Measurements from ENCODE around the gene PRPSAP2.
"Not testable (repeated sequence)": the region's sequence is repeated elsewhere in the genome, so short reads cannot be mapped to it uniquely, and the experiment has no call there.

The PRPSAP2 gene

GRCh38 chr17:18953231-18953728 lies 95.3 kb downstream of the PRPSAP2 start:
- Histone ChIP-seq H3K27ac (ENCODE audit: poor library complexity, severe bottlenecking) (no peak overlapping the region), H3K27me3 (ENCODE audit: insufficient read depth, poor library complexity, severe bottlenecking) (no peaks in the 10 kb centered on the region), H3K4me1 (ENCODE audit: insufficient read depth, poor library complexity, severe bottlenecking) (no peaks in the 10 kb centered on the region), H3K4me3 (ENCODE audit: severe bottlenecking) (no peak overlapping the region), H3K9me3 (ENCODE audit: severe bottlenecking) (no peaks in the 10 kb centered on the region), H3K36me3 (ENCODE audit: low read depth) (no peaks in the 10 kb centered on the region)
- no peak for TF ChIP-seq CTCF (IDR thresholded peaks at IDR 0.05; ENCODE audit: poor library complexity, severe bottlenecking)
- DNase-seq (ENCODE audit: low spot score) (no peak), ATAC-seq (ENCODE audit: low read depth) (no peak)

- TF ChIP-seq CTCF (IDR thresholded peaks at IDR 0.05; ENCODE audit: poor library complexity, severe bottlenecking) = no peak
- ATAC-seq (ENCODE audit: low read depth) (no peak; the same call in 2 of the 3 replicates), DNase-seq (ENCODE audit: low spot score) (no peak)
- Histone ChIP-seq H3K4me1 (ENCODE audit: insufficient read depth, poor library complexity, severe bottlenecking) (no peaks in the 10 kb centered on the region), H3K9me3 (ENCODE audit: severe bottlenecking) (no peaks in the 10 kb centered on the region), H3K36me3 (ENCODE audit: low read depth) (no peaks in the 10 kb centered on the region), H3K27me3 (ENCODE audit: insufficient read depth, poor library complexity, severe bottlenecking) (no peaks in the 10 kb centered on the region), H3K4me3 (ENCODE audit: severe bottlenecking) (no peak overlapping the region), H3K27ac (ENCODE audit: poor library complexity, severe bottlenecking) (no peak overlapping the region)
Observed at GRCh38 chr17:18954321-18954720, 96.4 kb downstream of the PRPSAP2 start.

GRCh38 chr17:18955009-18955408 lies 97.1 kb downstream of the PRPSAP2 start:
- Histone ChIP-seq H3K4me1 (ENCODE audit: insufficient read depth, poor library complexity, severe bottlenecking) (no peaks in the 10 kb centered on the region), H3K4me3 (ENCODE audit: severe bottlenecking) (no peak overlapping the region), H3K27ac (ENCODE audit: poor library complexity, severe bottlenecking) (no peak overlapping the region), H3K9me3 (ENCODE audit: severe bottlenecking) (no peaks in the 10 kb centered on the region), H3K36me3 (ENCODE audit: low read depth) (no peaks in the 10 kb centered on the region), H3K27me3 (ENCODE audit: insufficient read depth, poor library complexity, severe bottlenecking) (no peaks in the 10 kb centered on the region)
- DNase-seq (ENCODE audit: low spot score) (no peak), ATAC-seq (ENCODE audit: low read depth) (no peak)
- TF ChIP-seq CTCF (IDR thresholded peaks at IDR 0.05; ENCODE audit: poor library complexity, severe bottlenecking) = no peak

- ATAC-seq (ENCODE audit: low read depth); H3K27me3 ChIP-seq (ENCODE audit: insufficient read depth, poor library complexity, severe bottlenecking); DNase-seq (ENCODE audit: low spot score); H3K4me3 ChIP-seq (ENCODE audit: severe bottlenecking); H3K9me3 ChIP-seq (ENCODE audit: severe bottlenecking); H3K4me1 ChIP-seq (ENCODE audit: insufficient read depth, poor library complexity, severe bottlenecking); H3K27ac ChIP-seq (ENCODE audit: poor library complexity, severe bottlenecking); H3K36me3 ChIP-seq (ENCODE audit: low read depth): not testable (repeated sequence)
Observed at GRCh38 chr17:18956021-18956420, 98.1 kb downstream of the PRPSAP2 start.

- no peaks in the 10 kb centered on the region for H3K4me1 ChIP-seq (ENCODE audit: insufficient read depth, poor library complexity, severe bottlenecking)
- no peaks in the 10 kb centered on the region for H3K27me3 ChIP-seq (ENCODE audit: insufficient read depth, poor library complexity, severe bottlenecking)
- ATAC-seq (ENCODE audit: low read depth) (no peak), DNase-seq (ENCODE audit: low spot score) (no peak)
- H3K9me3 ChIP-seq (ENCODE audit: severe bottlenecking) = no peaks in the 10 kb centered on the region
- no peaks in the 10 kb centered on the region for H3K36me3 ChIP-seq (ENCODE audit: low read depth)
- no peak overlapping the region for H3K27ac ChIP-seq (ENCODE audit: poor library complexity, severe bottlenecking)
- no peak for TF ChIP-seq CTCF (IDR thresholded peaks at IDR 0.05; ENCODE audit: poor library complexity, severe bottlenecking)
- H3K4me3 ChIP-seq (ENCODE audit: severe bottlenecking) = no peak overlapping the region
Observed at GRCh38 chr17:18956581-18956980, 98.7 kb downstream of the PRPSAP2 start.
